Nucleus accumbens (tissue), 56 donors: ENCODE measurements around the gene RFX1.

Source experiments
- DNase-seq, 56 donors: peaks; one replicate each; lab custom pipeline; 2025; lab: John Stamatoyannopoulos, UW

The RFX1 gene

GRCh38 chr19:13918726-13919411 lies 87.3 kb downstream of the RFX1 start:
- no peak for DNase-seq

- DNase-seq, result no peak
Observed at GRCh38 chr19:13917888-13918406, 88.2 kb downstream of the RFX1 start.

- no peak for DNase-seq
Observed at GRCh38 chr19:13914777-13915176, 91.3 kb downstream of the RFX1 start.

GRCh38 chr19:13913352-13913751 lies 92.8 kb downstream of the RFX1 start:
- DNase-seq, result no peak
